ENCODE data around the gene GALK2. TPM values are rescaled to one million over a fixed set of nuclear protein-coding genes. Genes with fewer than 3 reads are reported as not detected.
A peak's percentile ranks its signal among the peaks of the same experiment; 100 is the strongest.

Gene GALK2
- total and polyA plus RNA-seq, 5 donors from 2014 or later = 27.7 to 39.1 (median 29.7) TPM

DNA sequence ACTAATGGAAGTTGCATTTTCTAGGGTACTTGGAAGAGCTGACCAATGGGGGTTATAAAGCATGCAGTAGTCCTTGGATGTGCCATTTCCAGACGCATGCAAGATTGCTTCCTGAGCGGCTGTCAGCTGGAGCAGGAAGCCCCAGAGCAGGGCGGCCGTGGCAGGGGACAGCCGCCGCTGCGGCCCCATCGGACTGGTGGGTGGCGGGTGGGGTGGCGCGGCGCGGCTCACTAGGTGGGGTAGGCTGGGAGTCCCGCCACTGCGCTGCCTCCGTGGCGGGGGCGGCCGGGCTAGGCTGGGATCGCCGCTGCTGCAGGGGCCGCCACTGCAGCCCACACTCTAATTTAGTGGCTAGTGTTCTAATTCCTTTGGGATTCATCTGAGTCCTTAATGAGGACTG is 196.4 kb downstream of the GALK2 start:
- Histone ChIP-seq H3K9me3 (ENCODE audit: control insufficient read depth in 2 of 2, low read length in 2 of 2) (peaks cover 0 to 1% of the 10 kb centered on the region in 2 experiments), H3K4me3 (ENCODE audit: low read depth, low read length) (no peak overlapping the region), H3K27ac (ENCODE audit: insufficient read depth, low read length, poor library complexity, severe bottlenecking) (no peak overlapping the region), H3K27me3 (ENCODE audit: control insufficient read depth, insufficient read depth, low read length) (no peaks in the 10 kb centered on the region), H3K4me1 (ENCODE audit: control insufficient read depth, insufficient read depth, low read length, poor library complexity, severe bottlenecking) (no peaks in the 10 kb centered on the region), H3K36me3 (ENCODE audit: control insufficient read depth, insufficient read depth, low read length) (no peaks in the 10 kb centered on the region)
- H3K27me3 Mint-ChIP-seq = peaks cover 7% of the 10 kb centered on the region
- H3K4me1 Mint-ChIP-seq = no peaks in the 10 kb centered on the region
- DNase-seq = no peak
- no peak overlapping the region for H3K4me3 Mint-ChIP-seq
- ATAC-seq (ENCODE audit: low read depth in 2 of 2) = no peak
- H3K27ac Mint-ChIP-seq = no peak overlapping the region
- peaks cover 0 to 14% (median 6%) of the 10 kb centered on the region in 7 donors for H3K9me3 Mint-ChIP-seq
- no peaks in the 10 kb centered on the region for H3K36me3 Mint-ChIP-seq

DNA sequence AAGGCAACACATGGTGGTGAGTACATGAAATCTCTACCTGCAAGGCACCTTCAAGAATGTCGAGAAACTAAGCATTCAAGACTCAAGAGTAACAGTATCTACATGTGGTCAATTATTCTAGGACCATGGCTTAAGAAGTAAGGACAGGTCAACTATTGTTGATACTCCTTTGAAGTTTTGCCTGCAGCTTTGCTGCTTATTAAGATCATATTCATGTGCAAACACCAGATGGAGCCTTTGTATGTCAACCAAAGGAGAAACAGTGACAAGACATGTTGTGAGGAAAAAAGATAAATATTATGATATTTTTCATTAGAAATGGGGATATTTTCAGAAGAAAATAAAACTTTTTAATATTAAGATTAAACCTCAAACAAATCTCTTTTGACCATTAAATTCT is 200.7 kb downstream of the GALK2 start:
- no peak overlapping the region for H3K27ac ChIP-seq (ENCODE audit: insufficient read depth, low read length, poor library complexity, severe bottlenecking)
- no peak overlapping the region for H3K4me3 ChIP-seq (ENCODE audit: low read depth, low read length)
- no peaks in the 10 kb centered on the region for H3K27me3 Mint-ChIP-seq
- peaks cover 0 to 4% (median 0%) of the 10 kb centered on the region in 7 donors for H3K9me3 Mint-ChIP-seq
- ATAC-seq (ENCODE audit: low read depth in 2 of 2) (no peak), DNase-seq (peak in 1 of 3 donors; percentile 12)
- no peak overlapping the region for H3K4me3 Mint-ChIP-seq
- no peaks in the 10 kb centered on the region for H3K36me3 Mint-ChIP-seq
- H3K27me3 ChIP-seq (ENCODE audit: control insufficient read depth, insufficient read depth, low read length) = no peaks in the 10 kb centered on the region
- H3K36me3 ChIP-seq (ENCODE audit: control insufficient read depth, insufficient read depth, low read length) = no peaks in the 10 kb centered on the region
- H3K4me1 ChIP-seq (ENCODE audit: control insufficient read depth, insufficient read depth, low read length, poor library complexity, severe bottlenecking) = no peaks in the 10 kb centered on the region
- H3K27ac Mint-ChIP-seq = no peak overlapping the region
- no peaks in the 10 kb centered on the region for H3K4me1 Mint-ChIP-seq
- no peaks in the 10 kb centered on the region for H3K9me3 ChIP-seq (ENCODE audit: control insufficient read depth in 2 of 2, low read length in 2 of 2)

DNA sequence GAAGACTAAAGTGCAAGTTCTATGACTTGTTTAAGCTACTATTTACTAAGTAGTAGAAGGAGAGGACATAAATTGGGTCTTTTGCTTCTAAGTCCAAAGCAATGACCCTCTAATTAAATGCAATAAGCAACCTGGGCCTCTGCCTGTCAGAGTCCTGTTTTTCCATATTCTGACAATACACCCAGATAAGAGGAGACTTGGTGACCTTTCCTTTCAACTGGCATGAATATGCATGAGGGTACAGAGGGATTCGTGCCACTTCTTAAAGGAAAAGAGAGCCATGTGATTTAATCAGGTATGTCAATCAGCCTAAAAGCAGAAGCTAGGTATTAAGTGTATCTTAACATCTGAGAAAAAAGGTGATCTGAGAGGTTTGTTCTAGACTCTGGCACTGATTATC is 202.3 kb downstream of the GALK2 start:
- Histone ChIP-seq H3K27me3 (ENCODE audit: control insufficient read depth, insufficient read depth, low read length) (no peaks in the 10 kb centered on the region), H3K9me3 (ENCODE audit: control insufficient read depth in 2 of 2, low read length in 2 of 2) (no peaks in the 10 kb centered on the region), H3K4me3 (ENCODE audit: low read depth, low read length) (no peak overlapping the region), H3K36me3 (ENCODE audit: control insufficient read depth, insufficient read depth, low read length) (no peaks in the 10 kb centered on the region), H3K27ac (ENCODE audit: insufficient read depth, low read length, poor library complexity, severe bottlenecking) (no peak overlapping the region), H3K4me1 (ENCODE audit: control insufficient read depth, insufficient read depth, low read length, poor library complexity, severe bottlenecking) (no peaks in the 10 kb centered on the region)
- Mint-ChIP-seq H3K36me3 (no peaks in the 10 kb centered on the region), H3K4me1 (no peaks in the 10 kb centered on the region), H3K27ac (no peak overlapping the region), H3K9me3 (peaks cover 0 to 4% (median 2%) of the 10 kb centered on the region in 7 donors), H3K27me3 (peaks cover 10% of the 10 kb centered on the region), H3K4me3 (no peak overlapping the region)
- no peak for ATAC-seq (ENCODE audit: low read depth in 2 of 2)
- DNase-seq = peak in 1 of 3 donors; percentile 1

DNA sequence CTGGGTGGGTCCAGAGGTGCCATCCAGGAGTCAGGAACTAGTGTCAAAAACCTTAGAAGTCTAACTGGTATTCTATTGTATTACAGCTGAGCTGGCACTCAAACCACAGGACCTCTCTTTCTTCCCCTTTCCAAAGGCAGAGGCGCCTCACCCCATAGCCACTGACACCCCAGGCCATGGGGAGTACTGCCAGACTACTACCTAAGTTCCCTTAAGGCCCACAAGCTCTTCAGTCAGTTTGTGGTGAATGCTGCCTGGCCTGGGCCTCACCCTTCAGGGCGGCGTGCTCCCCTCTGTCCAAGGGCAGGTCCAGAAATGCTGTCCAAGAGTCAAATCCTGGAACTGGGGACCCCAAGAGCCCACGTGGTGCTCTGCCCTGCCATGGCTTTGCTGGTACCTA is 209.9 kb downstream of the GALK2 start:
- ATAC-seq (ENCODE audit: low read depth in 2 of 2) = no peak
- H3K27me3 Mint-ChIP-seq = peaks cover 47% of the 10 kb centered on the region
- no peaks in the 10 kb centered on the region for H3K9me3 ChIP-seq (ENCODE audit: control insufficient read depth in 2 of 2, low read length in 2 of 2)
- H3K4me3 ChIP-seq (ENCODE audit: low read depth, low read length) = no peak overlapping the region
- H3K4me3 Mint-ChIP-seq = no peak overlapping the region
- peaks cover 3% of the 10 kb centered on the region for H3K27me3 ChIP-seq (ENCODE audit: control insufficient read depth, insufficient read depth, low read length)
- H3K36me3 ChIP-seq (ENCODE audit: control insufficient read depth, insufficient read depth, low read length) = no peaks in the 10 kb centered on the region
- no peak overlapping the region for H3K27ac ChIP-seq (ENCODE audit: insufficient read depth, low read length, poor library complexity, severe bottlenecking)
- no peaks in the 10 kb centered on the region for H3K4me1 Mint-ChIP-seq
- H3K4me1 ChIP-seq (ENCODE audit: control insufficient read depth, insufficient read depth, low read length, poor library complexity, severe bottlenecking) = no peaks in the 10 kb centered on the region
- no peak for DNase-seq
- H3K9me3 Mint-ChIP-seq = peaks cover 0 to 7% (median 0%) of the 10 kb centered on the region in 7 donors
- H3K27ac Mint-ChIP-seq = no peak overlapping the region
- no peaks in the 10 kb centered on the region for H3K36me3 Mint-ChIP-seq

DNA sequence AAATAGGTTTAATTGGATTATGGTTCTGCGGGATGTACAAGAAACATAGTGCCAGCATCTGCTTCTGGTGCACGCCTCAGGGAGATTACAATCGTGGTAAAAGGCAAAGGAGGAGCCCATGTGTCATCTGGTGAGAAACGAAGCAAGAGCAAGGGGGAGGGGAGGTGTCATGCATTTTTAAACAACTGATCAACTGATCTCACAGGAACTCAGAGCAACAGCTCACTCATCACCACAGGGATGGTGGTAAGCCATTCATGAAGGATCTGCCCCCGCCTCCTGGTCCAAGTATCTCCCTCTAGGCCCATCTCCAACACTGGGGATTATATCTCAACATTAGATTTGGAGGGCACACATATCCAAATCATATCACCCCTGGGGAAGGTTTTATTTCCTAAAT is 210.9 kb downstream of the GALK2 start:
- H3K27ac ChIP-seq (ENCODE audit: insufficient read depth, low read length, poor library complexity, severe bottlenecking) = no peak overlapping the region
- DNase-seq (no peak), ATAC-seq (ENCODE audit: low read depth in 2 of 2) (no peak)
- H3K9me3 ChIP-seq (ENCODE audit: control insufficient read depth in 2 of 2, low read length in 2 of 2) = no peaks in the 10 kb centered on the region
- H3K4me1 Mint-ChIP-seq = no peaks in the 10 kb centered on the region
- H3K4me3 ChIP-seq (ENCODE audit: low read depth, low read length) = no peak overlapping the region
- no peaks in the 10 kb centered on the region for H3K4me1 ChIP-seq (ENCODE audit: control insufficient read depth, insufficient read depth, low read length, poor library complexity, severe bottlenecking)
- no peaks in the 10 kb centered on the region for H3K36me3 Mint-ChIP-seq
- no peaks in the 10 kb centered on the region for H3K36me3 ChIP-seq (ENCODE audit: control insufficient read depth, insufficient read depth, low read length)
- H3K27ac Mint-ChIP-seq = no peak overlapping the region
- peaks cover 55% of the 10 kb centered on the region for H3K27me3 Mint-ChIP-seq
- H3K4me3 Mint-ChIP-seq = no peak overlapping the region
- H3K9me3 Mint-ChIP-seq = peaks cover 0 to 7% (median 0%) of the 10 kb centered on the region in 7 donors
- peaks cover 3% of the 10 kb centered on the region for H3K27me3 ChIP-seq (ENCODE audit: control insufficient read depth, insufficient read depth, low read length)

Other genes with a start within 250 kb of the GALK2 start
- not detected for gene SHC4, start 206.3 kb upstream of the GALK2 start, total RNA-seq
- not detected for gene SHC4, start 206.3 kb upstream of the GALK2 start, polyA plus RNA-seq
- 59.5 TPM for gene SECISBP2L, start 123.8 kb upstream of the GALK2 start, total RNA-seq
- gene SECISBP2L, start 123.8 kb upstream of the GALK2 start, polyA plus RNA-seq = 10 to 100 TPM; 14.8 to 22.4 (median 18.5) TPM
- gene COPS2, start 14.6 kb upstream of the GALK2 start, total RNA-seq = 102 TPM
- gene COPS2, start 14.6 kb upstream of the GALK2 start, polyA plus RNA-seq = 10 to 100 TPM; 38.1 to 48.7 (median 40.2) TPM